K562 (cell line): Measurements from ENCODE around the gene PARD6A. TPM values are rescaled to one million over a fixed set of nuclear protein-coding genes. Genes with fewer than 3 reads are reported as not detected.

Source experiments
- CTCF ChIP-seq, 3 experiments: IDR thresholded peaks in 2 of 3; conservative IDR thresholded peaks in 1 of 3; 2 replicates each; pipeline ENCODE4 v1.5.1; 2011 to 2012; ENCODE audit warnings: low read length in 3 of 3, mild to moderate bottlenecking in 3 of 3, control low read depth in 2 of 3, improper control_type of control experiment in 1 of 3, inconsistent platforms in 1 of 3, low read depth in 1 of 3, mixed read lengths in 1 of 3, moderate library complexity in 1 of 3; ENCODE audit not compliant: insufficient read depth in 2 of 3
- MTA2 ChIP-seq: fragments of 450-650 bp; IDR thresholded peaks from 2 replicates; pipeline ENCODE4 v1.6.1; 2016; ENCODE audit warnings: low read depth
- RB1 ChIP-seq: fragments of 450-650 bp; IDR thresholded peaks from 2 replicates; pipeline ENCODE4 v1.6.1; 2017; ENCODE audit warnings: low read depth, mild to moderate bottlenecking
- RBM39 ChIP-seq: fragments of 200-400 bp; formaldehyde crosslinking; optimal IDR thresholded peaks from 2 replicates; pipeline ENCODE3; 2018; ENCODE audit warnings: low read depth, low read length
- YY1 ChIP-seq, 3 experiments: IDR thresholded peaks; 2 replicates each; pipeline ENCODE4 v1.6.1; 2011; ENCODE audit warnings: low read length in 2 of 3, mild to moderate bottlenecking in 2 of 3, moderate library complexity in 2 of 3, borderline replicate concordance in 1 of 3, control low read depth in 1 of 3, low read depth in 1 of 3; ENCODE audit not compliant: insufficient read depth in 3 of 3, insufficient replicate concordance in 2 of 3, control insufficient read depth in 1 of 3, insufficient read length in 1 of 3; ENCODE audit errors: extremely low read depth in 1 of 3
- ZNF121 ChIP-seq: sonication (generic); formaldehyde crosslinking; conservative IDR thresholded peaks from 2 replicates; pipeline ENCODE4 v1.8.0; 2022; ENCODE audit warnings: missing genetic modification reagents
- polyA plus RNA-seq, 8 experiments: library from polyadenylated mRNA; depleted of rRNA in 4 of 8; stranded (reverse) in 5 of 8; unstranded in 3 of 8; fragments of >200 nt; fragmentation: Nextera tagmentation in 2 of 8; fragmentation: Illumina TruSeq in 1 of 8; extraction: Ambion mirVana in 2 of 8; extraction: Trizol in 1 of 8; gene quantifications; 2 replicates each; pipeline versions ENCODE4 v1.2.1 to v1.2.3, GENCODE V29; 2011 to 2014; ENCODE audit warnings: inconsistent platforms in 1 of 8, missing spikeins in 1 of 8
- total RNA-seq, 7 experiments: library from RNA; depleted of rRNA in 6 of 7; stranded (reverse); fragments of >200 nt in 6 of 7; fragmentation: Illumina TruSeq in 2 of 7; extraction: Trizol in 2 of 7; gene quantifications; 2 replicates each; pipeline versions ENCODE4 v1.2.1 to v1.2.3, GENCODE V29; 2011 to 2021; ENCODE audit warnings: low replicate concordance in 1 of 7
- TF ChIP-seq, protein P1 (sequence below): fragments of 450-650 bp; IDR thresholded peaks from 2 replicates; pipeline ENCODE4 v1.6.1; 2016; ENCODE audit warnings: mild to moderate bottlenecking, moderate library complexity
- TF ChIP-seq, protein P2 (sequence below): fragments of 250-450 bp; sonication (Bioruptor Pico); IDR thresholded peaks from 2 replicates; pipeline ENCODE4 v1.8.0; 2021; ENCODE audit warnings: moderate library complexity, mild to moderate bottlenecking, inconsistent platforms

PARD6A gene
- total and polyA plus RNA-seq, 9 of the 15 experiments (the other 6 are each of a cell fraction or from before 2014, with no cell fraction given) = 0.04 to 2.0 (median 0.44) TPM

GRCh38 chr16:67667817-67668494 lies 7.2 kb downstream of the PARD6A start (continued):
- TF ChIP-seq, protein P1, sequence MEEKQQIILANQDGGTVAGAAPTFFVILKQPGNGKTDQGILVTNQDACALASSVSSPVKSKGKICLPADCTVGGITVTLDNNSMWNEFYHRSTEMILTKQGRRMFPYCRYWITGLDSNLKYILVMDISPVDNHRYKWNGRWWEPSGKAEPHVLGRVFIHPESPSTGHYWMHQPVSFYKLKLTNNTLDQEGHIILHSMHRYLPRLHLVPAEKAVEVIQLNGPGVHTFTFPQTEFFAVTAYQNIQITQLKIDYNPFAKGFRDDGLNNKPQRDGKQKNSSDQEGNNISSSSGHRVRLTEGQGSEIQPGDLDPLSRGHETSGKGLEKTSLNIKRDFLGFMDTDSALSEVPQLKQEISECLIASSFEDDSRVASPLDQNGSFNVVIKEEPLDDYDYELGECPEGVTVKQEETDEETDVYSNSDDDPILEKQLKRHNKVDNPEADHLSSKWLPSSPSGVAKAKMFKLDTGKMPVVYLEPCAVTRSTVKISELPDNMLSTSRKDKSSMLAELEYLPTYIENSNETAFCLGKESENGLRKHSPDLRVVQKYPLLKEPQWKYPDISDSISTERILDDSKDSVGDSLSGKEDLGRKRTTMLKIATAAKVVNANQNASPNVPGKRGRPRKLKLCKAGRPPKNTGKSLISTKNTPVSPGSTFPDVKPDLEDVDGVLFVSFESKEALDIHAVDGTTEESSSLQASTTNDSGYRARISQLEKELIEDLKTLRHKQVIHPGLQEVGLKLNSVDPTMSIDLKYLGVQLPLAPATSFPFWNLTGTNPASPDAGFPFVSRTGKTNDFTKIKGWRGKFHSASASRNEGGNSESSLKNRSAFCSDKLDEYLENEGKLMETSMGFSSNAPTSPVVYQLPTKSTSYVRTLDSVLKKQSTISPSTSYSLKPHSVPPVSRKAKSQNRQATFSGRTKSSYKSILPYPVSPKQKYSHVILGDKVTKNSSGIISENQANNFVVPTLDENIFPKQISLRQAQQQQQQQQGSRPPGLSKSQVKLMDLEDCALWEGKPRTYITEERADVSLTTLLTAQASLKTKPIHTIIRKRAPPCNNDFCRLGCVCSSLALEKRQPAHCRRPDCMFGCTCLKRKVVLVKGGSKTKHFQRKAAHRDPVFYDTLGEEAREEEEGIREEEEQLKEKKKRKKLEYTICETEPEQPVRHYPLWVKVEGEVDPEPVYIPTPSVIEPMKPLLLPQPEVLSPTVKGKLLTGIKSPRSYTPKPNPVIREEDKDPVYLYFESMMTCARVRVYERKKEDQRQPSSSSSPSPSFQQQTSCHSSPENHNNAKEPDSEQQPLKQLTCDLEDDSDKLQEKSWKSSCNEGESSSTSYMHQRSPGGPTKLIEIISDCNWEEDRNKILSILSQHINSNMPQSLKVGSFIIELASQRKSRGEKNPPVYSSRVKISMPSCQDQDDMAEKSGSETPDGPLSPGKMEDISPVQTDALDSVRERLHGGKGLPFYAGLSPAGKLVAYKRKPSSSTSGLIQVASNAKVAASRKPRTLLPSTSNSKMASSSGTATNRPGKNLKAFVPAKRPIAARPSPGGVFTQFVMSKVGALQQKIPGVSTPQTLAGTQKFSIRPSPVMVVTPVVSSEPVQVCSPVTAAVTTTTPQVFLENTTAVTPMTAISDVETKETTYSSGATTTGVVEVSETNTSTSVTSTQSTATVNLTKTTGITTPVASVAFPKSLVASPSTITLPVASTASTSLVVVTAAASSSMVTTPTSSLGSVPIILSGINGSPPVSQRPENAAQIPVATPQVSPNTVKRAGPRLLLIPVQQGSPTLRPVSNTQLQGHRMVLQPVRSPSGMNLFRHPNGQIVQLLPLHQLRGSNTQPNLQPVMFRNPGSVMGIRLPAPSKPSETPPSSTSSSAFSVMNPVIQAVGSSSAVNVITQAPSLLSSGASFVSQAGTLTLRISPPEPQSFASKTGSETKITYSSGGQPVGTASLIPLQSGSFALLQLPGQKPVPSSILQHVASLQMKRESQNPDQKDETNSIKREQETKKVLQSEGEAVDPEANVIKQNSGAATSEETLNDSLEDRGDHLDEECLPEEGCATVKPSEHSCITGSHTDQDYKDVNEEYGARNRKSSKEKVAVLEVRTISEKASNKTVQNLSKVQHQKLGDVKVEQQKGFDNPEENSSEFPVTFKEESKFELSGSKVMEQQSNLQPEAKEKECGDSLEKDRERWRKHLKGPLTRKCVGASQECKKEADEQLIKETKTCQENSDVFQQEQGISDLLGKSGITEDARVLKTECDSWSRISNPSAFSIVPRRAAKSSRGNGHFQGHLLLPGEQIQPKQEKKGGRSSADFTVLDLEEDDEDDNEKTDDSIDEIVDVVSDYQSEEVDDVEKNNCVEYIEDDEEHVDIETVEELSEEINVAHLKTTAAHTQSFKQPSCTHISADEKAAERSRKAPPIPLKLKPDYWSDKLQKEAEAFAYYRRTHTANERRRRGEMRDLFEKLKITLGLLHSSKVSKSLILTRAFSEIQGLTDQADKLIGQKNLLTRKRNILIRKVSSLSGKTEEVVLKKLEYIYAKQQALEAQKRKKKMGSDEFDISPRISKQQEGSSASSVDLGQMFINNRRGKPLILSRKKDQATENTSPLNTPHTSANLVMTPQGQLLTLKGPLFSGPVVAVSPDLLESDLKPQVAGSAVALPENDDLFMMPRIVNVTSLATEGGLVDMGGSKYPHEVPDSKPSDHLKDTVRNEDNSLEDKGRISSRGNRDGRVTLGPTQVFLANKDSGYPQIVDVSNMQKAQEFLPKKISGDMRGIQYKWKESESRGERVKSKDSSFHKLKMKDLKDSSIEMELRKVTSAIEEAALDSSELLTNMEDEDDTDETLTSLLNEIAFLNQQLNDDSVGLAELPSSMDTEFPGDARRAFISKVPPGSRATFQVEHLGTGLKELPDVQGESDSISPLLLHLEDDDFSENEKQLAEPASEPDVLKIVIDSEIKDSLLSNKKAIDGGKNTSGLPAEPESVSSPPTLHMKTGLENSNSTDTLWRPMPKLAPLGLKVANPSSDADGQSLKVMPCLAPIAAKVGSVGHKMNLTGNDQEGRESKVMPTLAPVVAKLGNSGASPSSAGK = peak; percentile 19; the same call in 1 of the 2 replicates
- TF ChIP-seq ZNF121 (no peak), MTA2 (no peak), RBM39 (no peak), CTCF (IDR thresholded peaks at IDR 0.05 in 2 of 3, conservative IDR thresholded peaks at IDR 0.05 in 1 of 3; ENCODE audit: insufficient read depth in 2 of 3, low read depth in 1 of 3, low read length in 3 of 3) (peak; percentile 93 to 99 (median 96)), RB1 (0 out of 2 replicates have a peak, but pooled peaks have one; percentile 34), YY1 (IDR thresholded peaks at IDR 0.05; ENCODE audit: borderline replicate concordance in 1 of 3, control insufficient read depth in 1 of 3, extremely low read depth in 1 of 3, insufficient read depth in 3 of 3, insufficient read length in 1 of 3, insufficient replicate concordance in 2 of 3, low read depth in 1 of 3, low read length in 2 of 3) (peak in 2 of 3 experiments; percentile 28 to 29)
- TF ChIP-seq, protein P2, sequence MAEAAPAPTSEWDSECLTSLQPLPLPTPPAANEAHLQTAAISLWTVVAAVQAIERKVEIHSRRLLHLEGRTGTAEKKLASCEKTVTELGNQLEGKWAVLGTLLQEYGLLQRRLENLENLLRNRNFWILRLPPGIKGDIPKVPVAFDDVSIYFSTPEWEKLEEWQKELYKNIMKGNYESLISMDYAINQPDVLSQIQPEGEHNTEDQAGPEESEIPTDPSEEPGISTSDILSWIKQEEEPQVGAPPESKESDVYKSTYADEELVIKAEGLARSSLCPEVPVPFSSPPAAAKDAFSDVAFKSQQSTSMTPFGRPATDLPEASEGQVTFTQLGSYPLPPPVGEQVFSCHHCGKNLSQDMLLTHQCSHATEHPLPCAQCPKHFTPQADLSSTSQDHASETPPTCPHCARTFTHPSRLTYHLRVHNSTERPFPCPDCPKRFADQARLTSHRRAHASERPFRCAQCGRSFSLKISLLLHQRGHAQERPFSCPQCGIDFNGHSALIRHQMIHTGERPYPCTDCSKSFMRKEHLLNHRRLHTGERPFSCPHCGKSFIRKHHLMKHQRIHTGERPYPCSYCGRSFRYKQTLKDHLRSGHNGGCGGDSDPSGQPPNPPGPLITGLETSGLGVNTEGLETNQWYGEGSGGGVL (CRISPR knock-in tag) = no peak
